GM20000 (cell line): Measurements from ENCODE around the gene KASH5.

ENCODE experiments used
- DNase-seq: peaks from one replicate; pipeline ENCODE4 v3.0.0; 2012; ENCODE audit warnings: low spot score
- CTCF ChIP-seq: IDR thresholded peaks from 2 replicates; pipeline ENCODE4 v1.5.1; 2012; ENCODE audit warnings: mild to moderate bottlenecking, control low read depth; ENCODE audit errors: extremely low read depth, missing control alignments

The KASH5 gene

GRCh38 chr19:49378512-49378911 is 9.5 kb upstream of the KASH5 start:
- no peak for TF ChIP-seq CTCF
- DNase-seq = no peak

- DNase-seq = no peak
- TF ChIP-seq CTCF = no peak
Observed at GRCh38 chr19:49380391-49380790, 7.7 kb upstream of the KASH5 start.

GRCh38 chr19:49382639-49383038 is 5.4 kb upstream of the KASH5 start:
- no peak for DNase-seq
- TF ChIP-seq CTCF = no peak

GRCh38 chr19:49383599-49383998 is 4.5 kb upstream of the KASH5 start:
- no peak for TF ChIP-seq CTCF
- DNase-seq = no peak

GRCh38 chr19:49389406-49389805 is 1.4 kb downstream of the KASH5 start:
- no peak for DNase-seq
- TF ChIP-seq CTCF = no peak

- DNase-seq = no peak
- TF ChIP-seq CTCF = no peak
Observed at GRCh38 chr19:49390131-49390928, 2.3 kb downstream of the KASH5 start.

GRCh38 chr19:49390929-49391359 is 2.9 kb downstream of the KASH5 start:
- no peak for TF ChIP-seq CTCF
- DNase-seq = no peak
